22Rv1 (cell line): ENCODE data around the gene C6orf62.
"Not testable (repeated sequence)": the region's sequence is repeated elsewhere in the genome, so short reads cannot be mapped to it uniquely, and the experiment has no call there.

Experiments used
- H3K27ac ChIP-seq: fragments of 450-650 bp; 2 replicates; pipeline ENCODE4 v1.5.1; 2017
- CTCF ChIP-seq: fragments of 450-650 bp; IDR thresholded peaks from 2 replicates; pipeline ENCODE4 v1.5.1; 2017; ENCODE audit warnings: mild to moderate bottlenecking
- ZFX ChIP-seq: fragments of 450-650 bp; IDR thresholded peaks from 2 replicates; pipeline ENCODE4 v1.6.1; 2017; ENCODE audit warnings: antibody characterized with exemption, borderline replicate concordance

The C6orf62 gene

DNA sequence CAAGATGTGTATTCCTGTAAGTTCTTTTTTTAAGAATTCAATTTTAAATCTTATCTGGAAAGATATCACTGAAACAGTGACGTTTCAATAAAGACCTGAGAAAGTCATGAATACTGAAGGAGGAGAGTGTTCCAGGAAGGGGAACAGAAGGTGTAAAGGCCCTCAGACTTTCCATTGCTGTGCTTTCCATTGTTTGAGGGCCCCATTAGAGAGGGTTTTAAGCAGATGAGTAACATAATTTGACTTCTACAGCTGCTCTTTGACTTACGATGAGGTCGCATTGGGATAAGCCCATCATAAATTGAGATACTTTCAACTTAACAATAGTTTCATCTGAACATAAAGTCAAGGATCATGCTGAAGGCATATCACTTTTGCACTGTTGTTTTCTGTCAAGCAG, 27.4 kb downstream of the C6orf62 start:
- no peak overlapping the region for H3K27ac ChIP-seq
- TF ChIP-seq CTCF = no peak
- no peak for TF ChIP-seq ZFX

DNA sequence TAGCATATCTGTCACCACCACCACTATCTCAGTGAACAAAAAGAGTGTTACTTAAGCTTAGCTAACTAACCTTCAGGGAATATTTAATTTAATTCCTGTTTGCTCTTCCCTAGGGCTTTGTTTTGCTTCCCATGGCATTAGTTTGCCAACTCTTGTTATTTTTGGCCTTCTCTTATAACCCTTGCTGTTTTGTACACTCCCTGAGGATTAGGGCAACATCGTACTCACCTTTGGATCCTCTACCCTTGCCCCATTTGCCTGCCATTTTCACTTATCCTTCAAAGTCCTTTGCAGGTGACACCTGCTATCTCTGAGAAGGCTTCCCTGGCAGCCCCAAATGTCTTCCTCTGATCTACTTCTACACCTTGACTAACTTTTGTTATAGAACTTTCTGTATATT, 28.4 kb downstream of the C6orf62 start:
- H3K27ac ChIP-seq = peak overlapping the region; percentile 40
- TF ChIP-seq ZFX (no peak), CTCF (no peak)

- TF ChIP-seq ZFX (no peak), CTCF (no peak)
- peak overlapping the region; percentile 40 for H3K27ac ChIP-seq
Measured at GRCh38 chr6:24689964-24690363, 29.0 kb downstream of the C6orf62 start.

GRCh38 chr6:24686946-24687345, 32.0 kb downstream of the C6orf62 start:
- TF ChIP-seq CTCF (no peak), ZFX (no peak)

GRCh38 chr6:24686408-24686807, 32.5 kb downstream of the C6orf62 start:
- no peak overlapping the region for H3K27ac ChIP-seq
- no peak for TF ChIP-seq CTCF
- TF ChIP-seq ZFX = no peak

More at GRCh38 chr6:24686946-24687345, 32.0 kb downstream of the C6orf62 start:
- no peak overlapping the region for H3K27ac ChIP-seq

DNA sequence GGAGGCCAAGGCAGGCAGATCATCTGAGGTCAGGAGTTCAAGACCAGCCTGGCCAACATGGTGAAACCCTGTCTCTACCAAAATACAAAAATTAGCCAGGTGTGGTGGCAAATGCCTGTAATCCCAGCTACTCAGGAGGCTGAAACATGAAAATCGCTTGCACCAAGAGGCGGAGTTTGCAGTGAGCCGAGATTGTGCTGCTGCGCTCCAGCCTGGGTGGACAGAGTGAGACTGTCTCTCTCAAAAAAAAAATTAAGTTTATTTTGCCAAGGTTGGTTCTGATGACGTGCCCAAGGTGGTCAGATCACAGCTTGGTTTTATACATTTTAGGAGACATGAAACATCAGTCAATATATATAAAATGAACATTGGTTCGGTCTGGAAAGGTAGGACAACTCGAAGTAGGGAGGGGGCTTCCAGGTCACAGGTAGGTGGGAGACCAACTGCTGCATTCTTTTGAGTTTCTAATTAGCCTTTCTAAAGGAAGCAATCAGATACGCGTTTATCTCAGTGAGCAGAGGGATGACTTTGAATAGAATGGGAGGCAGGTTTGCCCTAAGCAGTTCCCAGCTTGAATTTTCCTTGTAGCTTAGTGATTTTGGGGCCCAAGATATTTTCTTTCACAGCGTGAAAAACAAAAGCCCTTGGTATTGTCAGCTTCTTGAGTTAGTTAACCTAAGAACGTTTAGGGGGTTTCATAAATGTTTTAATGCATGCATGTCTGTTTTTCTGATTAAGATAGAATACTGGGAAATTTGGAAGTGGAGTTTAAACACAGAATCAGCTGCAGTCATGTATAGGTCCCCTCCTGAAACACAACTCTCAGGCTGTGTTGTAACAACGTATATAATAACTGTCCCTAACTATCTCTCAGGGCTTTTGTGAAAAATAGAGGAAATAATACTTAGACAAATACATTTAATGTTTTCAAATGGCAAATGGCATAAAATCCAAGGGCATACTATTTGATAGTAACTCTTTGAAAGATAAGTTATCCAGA, 35.4 kb downstream of the C6orf62 start:
- H3K27ac ChIP-seq = no peak overlapping the region
- no peak for TF ChIP-seq ZFX
- no peak for TF ChIP-seq CTCF

- no peak overlapping the region for H3K27ac ChIP-seq
- no peak for TF ChIP-seq CTCF
- TF ChIP-seq ZFX = no peak
Measured at GRCh38 chr6:24680582-24680981, 38.4 kb downstream of the C6orf62 start.

DNA sequence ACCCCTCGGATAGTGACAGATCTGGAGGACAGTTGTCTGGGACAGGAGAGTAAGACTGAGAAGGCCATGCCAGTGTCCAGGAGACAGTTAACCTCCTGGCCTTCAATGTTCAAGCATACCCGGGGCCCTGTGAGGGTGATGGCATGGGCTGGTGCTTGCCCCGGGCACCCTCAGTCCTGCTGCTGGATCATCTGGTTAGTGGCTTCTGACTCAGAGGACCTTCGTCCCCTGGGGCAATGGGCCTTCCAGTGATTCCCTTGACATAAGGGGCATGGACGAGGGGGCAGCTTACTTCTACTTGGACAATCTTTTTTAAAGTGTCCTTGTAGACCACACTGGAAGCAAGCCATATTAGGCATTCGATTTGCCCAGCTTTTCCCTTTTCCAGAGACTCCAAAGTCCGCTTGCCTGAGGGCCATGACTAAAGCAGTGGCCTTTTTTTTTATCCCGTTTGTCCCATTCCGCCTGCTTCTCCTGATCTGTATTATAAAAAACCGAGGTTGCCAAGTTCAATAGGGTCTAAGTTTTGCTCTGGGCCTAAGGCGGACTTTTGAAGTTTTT, 40.1 kb downstream of the C6orf62 start:
- H3K27ac ChIP-seq = not testable (repeated sequence)
